Measurements from ENCODE around the gene KCTD1. TPM values are rescaled to one million over a fixed set of nuclear protein-coding genes. Genes with fewer than 3 reads are reported as not detected.
A peak's percentile ranks its signal among the peaks of the same experiment; 100 is the strongest.

The KCTD1 gene
- 0.55 TPM for polyA plus RNA-seq

- H3K27ac Mint-ChIP-seq, result peak within 1 kb of the TSS in 1 of 3 donors; percentile 74
- no peaks in the 10 kb centered on the region for H3K9me3 Mint-ChIP-seq
- H3K4me3 Mint-ChIP-seq, result peak within 1 kb of the TSS; percentile 86 to 97 (median 94)
- H3K36me3 Mint-ChIP-seq, result no peaks in the 10 kb centered on the region
- H3K27me3 Mint-ChIP-seq, result peaks cover 34% of the 10 kb centered on the region
- H3K4me1 Mint-ChIP-seq, result peaks cover 15 to 36% (median 20%) of the 10 kb centered on the region in 3 donors
Observed at GRCh38 chr18:26548415-26549262, at the start of gene KCTD1. Gene KCTD1 (minus strand): TSS chr18:26548553. CDS start chr18:26548536, 17 bp downstream.

- H3K9me3 Mint-ChIP-seq, result peaks cover 0 to 3% (median 2%) of the 10 kb centered on the region in 3 donors
- no peak overlapping the region for H3K4me3 Mint-ChIP-seq
- H3K27ac Mint-ChIP-seq, result no peak overlapping the region
- no peaks in the 10 kb centered on the region for H3K36me3 Mint-ChIP-seq
- no peaks in the 10 kb centered on the region for H3K4me1 Mint-ChIP-seq
- peaks cover 7% of the 10 kb centered on the region for H3K27me3 Mint-ChIP-seq
Observed at GRCh38 chr18:26593365-26594320, 45.3 kb upstream of the KCTD1 start.

GRCh38 chr18:26584745-26585144, 36.4 kb upstream of the KCTD1 start:
- no peak overlapping the region for H3K27ac Mint-ChIP-seq
- H3K27me3 Mint-ChIP-seq, result peaks cover 5% of the 10 kb centered on the region
- H3K4me3 Mint-ChIP-seq, result no peak overlapping the region
- H3K9me3 Mint-ChIP-seq, result peaks cover 0 to 2% (median 0%) of the 10 kb centered on the region in 3 donors
- H3K4me1 Mint-ChIP-seq, result peaks cover 0 to 1% (median 0%) of the 10 kb centered on the region in 3 donors
- no peaks in the 10 kb centered on the region for H3K36me3 Mint-ChIP-seq

GRCh38 chr18:26579941-26580618, 31.7 kb upstream of the KCTD1 start:
- H3K4me1 Mint-ChIP-seq, result peaks cover 0 to 6% (median 3%) of the 10 kb centered on the region in 3 donors
- no peaks in the 10 kb centered on the region for H3K36me3 Mint-ChIP-seq
- H3K4me3 Mint-ChIP-seq, result no peak overlapping the region
- H3K9me3 Mint-ChIP-seq, result peaks cover 0 to 2% (median 0%) of the 10 kb centered on the region in 3 donors
- peaks cover 21% of the 10 kb centered on the region for H3K27me3 Mint-ChIP-seq
- H3K27ac Mint-ChIP-seq, result no peak overlapping the region

GRCh38 chr18:26575865-26576217, 27.5 kb upstream of the KCTD1 start:
- Mint-ChIP-seq H3K27me3 (peaks cover 23% of the 10 kb centered on the region), H3K36me3 (no peaks in the 10 kb centered on the region), H3K4me1 (peaks cover 0 to 8% (median 3%) of the 10 kb centered on the region in 3 donors), H3K4me3 (peak overlapping the region in 1 of 4 donors; percentile 76), H3K9me3 (no peaks in the 10 kb centered on the region), H3K27ac (no peak overlapping the region)

GRCh38 chr18:26574958-26575864, 26.9 kb upstream of the KCTD1 start:
- Mint-ChIP-seq H3K4me1 (peaks cover 0 to 8% (median 3%) of the 10 kb centered on the region in 3 donors), H3K9me3 (no peaks in the 10 kb centered on the region), H3K27ac (no peak overlapping the region), H3K27me3 (peaks cover 23% of the 10 kb centered on the region), H3K36me3 (no peaks in the 10 kb centered on the region), H3K4me3 (peak overlapping the region in 2 of 4 donors; percentile 58 to 72)

GRCh38 chr18:26568926-26569665, 20.7 kb upstream of the KCTD1 start:
- peaks cover 0 to 2% (median 0%) of the 10 kb centered on the region in 3 donors for H3K4me1 Mint-ChIP-seq
- H3K27ac Mint-ChIP-seq, result no peak overlapping the region
- H3K36me3 Mint-ChIP-seq, result no peaks in the 10 kb centered on the region
- H3K9me3 Mint-ChIP-seq, result no peaks in the 10 kb centered on the region
- peaks cover 6% of the 10 kb centered on the region for H3K27me3 Mint-ChIP-seq
- no peak overlapping the region for H3K4me3 Mint-ChIP-seq

- H3K4me3 Mint-ChIP-seq, result no peak overlapping the region
- H3K36me3 Mint-ChIP-seq, result no peaks in the 10 kb centered on the region
- H3K27me3 Mint-ChIP-seq, result peaks cover 8% of the 10 kb centered on the region
- no peak overlapping the region for H3K27ac Mint-ChIP-seq
- H3K4me1 Mint-ChIP-seq, result peaks cover 0 to 2% (median 0%) of the 10 kb centered on the region in 3 donors
- H3K9me3 Mint-ChIP-seq, result no peaks in the 10 kb centered on the region
Observed at GRCh38 chr18:26568513-26568912, 20.2 kb upstream of the KCTD1 start.

- H3K4me3 Mint-ChIP-seq, result no peak overlapping the region
- H3K4me1 Mint-ChIP-seq, result peaks cover 0 to 3% (median 0%) of the 10 kb centered on the region in 3 donors
- H3K27ac Mint-ChIP-seq, result no peak overlapping the region
- no peaks in the 10 kb centered on the region for H3K36me3 Mint-ChIP-seq
- peaks cover 0 to 2% (median 0%) of the 10 kb centered on the region in 3 donors for H3K9me3 Mint-ChIP-seq
- peaks cover 13% of the 10 kb centered on the region for H3K27me3 Mint-ChIP-seq
Observed at GRCh38 chr18:26566874-26567555, 18.7 kb upstream of the KCTD1 start.

GRCh38 chr18:26565514-26565913, 17.2 kb upstream of the KCTD1 start:
- H3K27ac Mint-ChIP-seq, result no peak overlapping the region
- no peaks in the 10 kb centered on the region for H3K36me3 Mint-ChIP-seq
- H3K4me3 Mint-ChIP-seq, result no peak overlapping the region
- H3K27me3 Mint-ChIP-seq, result peaks cover 16% of the 10 kb centered on the region
- peaks cover 0 to 3% (median 0%) of the 10 kb centered on the region in 3 donors for H3K4me1 Mint-ChIP-seq
- peaks cover 0 to 2% (median 0%) of the 10 kb centered on the region in 3 donors for H3K9me3 Mint-ChIP-seq

- H3K36me3 Mint-ChIP-seq, result no peaks in the 10 kb centered on the region
- no peak overlapping the region for H3K4me3 Mint-ChIP-seq
- H3K27me3 Mint-ChIP-seq, result peaks cover 16% of the 10 kb centered on the region
- H3K27ac Mint-ChIP-seq, result no peak overlapping the region
- H3K4me1 Mint-ChIP-seq, result peaks cover 0 to 3% (median 0%) of the 10 kb centered on the region in 3 donors
- H3K9me3 Mint-ChIP-seq, result peaks cover 0 to 2% (median 0%) of the 10 kb centered on the region in 3 donors
Observed at GRCh38 chr18:26563024-26563423, 14.7 kb upstream of the KCTD1 start.

GRCh38 chr18:26562568-26562967, 14.2 kb upstream of the KCTD1 start:
- peaks cover 0 to 2% (median 0%) of the 10 kb centered on the region in 3 donors for H3K9me3 Mint-ChIP-seq
- peaks cover 16% of the 10 kb centered on the region for H3K27me3 Mint-ChIP-seq

GRCh38 chr18:26561769-26562168, 13.4 kb upstream of the KCTD1 start:
- Mint-ChIP-seq H3K4me3 (peak overlapping the region in 1 of 4 donors; percentile 27), H3K4me1 (peaks cover 0 to 1% (median 0%) of the 10 kb centered on the region in 3 donors), H3K27ac (no peak overlapping the region), H3K27me3 (peaks cover 16% of the 10 kb centered on the region), H3K36me3 (no peaks in the 10 kb centered on the region), H3K9me3 (peaks cover 0 to 2% (median 0%) of the 10 kb centered on the region in 3 donors)

More at GRCh38 chr18:26562568-26562967, 14.2 kb upstream of the KCTD1 start:
- Mint-ChIP-seq H3K27ac (no peak overlapping the region), H3K4me1 (peaks cover 0 to 1% (median 0%) of the 10 kb centered on the region in 3 donors), H3K36me3 (no peaks in the 10 kb centered on the region), H3K4me3 (no peak overlapping the region)
